ENCODE data around the gene BRINP1. TPM values are rescaled to one million over a fixed set of nuclear protein-coding genes. Genes with fewer than 3 reads are reported as not detected.

The BRINP1 gene
- not detected for polyA plus RNA-seq

DNA sequence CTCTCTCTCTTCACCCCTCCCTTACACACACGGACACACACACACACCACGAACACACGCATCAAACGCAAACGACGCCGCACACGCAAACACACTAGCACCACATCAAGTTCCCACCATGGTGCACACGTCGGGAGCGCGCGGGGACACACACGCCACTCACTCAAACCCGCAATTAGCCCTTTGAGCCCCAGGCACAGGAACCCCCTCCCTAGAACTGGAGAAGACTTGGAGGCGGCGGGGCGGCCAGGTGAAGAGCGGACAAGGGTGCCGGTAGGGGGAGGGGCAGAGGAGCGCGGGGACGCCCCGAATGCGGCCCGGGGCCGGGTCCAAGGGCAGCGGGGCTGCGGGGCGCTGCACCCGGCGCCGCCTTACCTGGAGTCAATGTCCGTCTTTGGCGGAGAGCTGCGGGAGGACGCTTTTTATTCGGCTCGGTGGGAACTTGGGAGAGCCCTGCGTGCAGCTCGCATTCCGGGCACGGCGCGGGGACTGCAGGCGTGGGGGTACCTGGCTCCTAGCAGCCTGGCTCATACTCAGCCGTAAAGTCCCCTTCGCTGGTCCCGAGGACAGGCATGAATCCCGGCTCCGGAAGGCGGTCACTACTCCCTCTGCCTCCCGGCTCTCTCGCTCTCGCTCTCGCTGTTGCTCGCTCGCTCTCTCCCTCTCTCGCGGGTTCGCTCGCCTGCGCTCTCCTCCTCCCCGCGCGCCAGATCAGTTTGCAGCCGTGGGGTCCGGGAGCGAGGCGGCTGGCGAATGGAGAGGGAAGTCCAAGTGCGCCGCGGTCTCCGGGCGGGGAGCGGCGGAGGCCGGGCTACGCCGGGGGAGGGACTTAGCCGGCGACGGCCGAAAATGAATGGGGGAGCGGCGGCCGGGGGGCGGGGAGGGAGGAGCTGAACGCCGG lies at the start of gene BRINP1:
BRINP1 (minus strand) TSS at position 755 of the 901 bp plus-strand sequence. CDS start 56,080 bp downstream, outside the sequence.
- Mint-ChIP-seq H3K27ac (no peak within 1 kb of the TSS), H3K4me3 (no peak within 1 kb of the TSS), H3K36me3 (no peaks in the 10 kb centered on the region), H3K27me3 (ENCODE audit: low read depth in 3 of 3) (peaks cover 13 to 19% (median 15%) of the 10 kb centered on the region in 3 donors), H3K9me3 (peaks cover 9 to 53% (median 17%) of the 10 kb centered on the region in 6 donors), H3K4me1 (no peaks in the 10 kb centered on the region)
- no peak for DNase-seq

GRCh38 chr9:119418721-119419120 lies 49.5 kb upstream of the BRINP1 start:
- Mint-ChIP-seq H3K27me3 (ENCODE audit: low read depth in 3 of 3) (peaks cover 0 to 2% (median 0%) of the 10 kb centered on the region in 3 donors), H3K27ac (no peak overlapping the region), H3K9me3 (peaks cover 0 to 13% (median 3%) of the 10 kb centered on the region in 6 donors), H3K4me1 (no peaks in the 10 kb centered on the region), H3K36me3 (no peaks in the 10 kb centered on the region), H3K4me3 (no peak overlapping the region)
- no peak for DNase-seq

DNA sequence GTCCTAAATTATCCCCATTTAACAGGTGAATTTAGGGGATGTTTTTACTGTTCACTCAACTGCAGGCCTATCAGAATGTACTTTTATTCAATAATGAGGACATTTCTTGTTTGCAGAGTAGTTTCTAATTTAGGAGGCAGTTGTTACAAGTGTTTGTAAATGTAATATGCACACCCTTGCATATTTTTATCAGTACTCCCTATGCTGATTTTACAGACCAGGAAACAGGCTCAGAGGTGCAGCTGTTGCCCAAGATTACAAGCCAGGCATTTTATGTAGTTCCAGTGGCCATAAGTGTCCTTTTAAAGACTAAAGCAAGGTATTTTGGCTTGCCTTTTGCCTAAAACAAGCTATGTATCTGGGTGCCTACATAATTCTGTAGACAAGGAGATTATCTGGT lies 47.6 kb upstream of the BRINP1 start:
- peaks cover 0 to 14% (median 2%) of the 10 kb centered on the region in 6 donors for H3K9me3 Mint-ChIP-seq
- DNase-seq = no peak
- H3K27me3 Mint-ChIP-seq (ENCODE audit: low read depth in 3 of 3) = peaks cover 0 to 2% (median 0%) of the 10 kb centered on the region in 3 donors
- no peak overlapping the region for H3K27ac Mint-ChIP-seq
- H3K36me3 Mint-ChIP-seq = no peaks in the 10 kb centered on the region
- no peaks in the 10 kb centered on the region for H3K4me1 Mint-ChIP-seq
- H3K4me3 Mint-ChIP-seq = no peak overlapping the region

DNA sequence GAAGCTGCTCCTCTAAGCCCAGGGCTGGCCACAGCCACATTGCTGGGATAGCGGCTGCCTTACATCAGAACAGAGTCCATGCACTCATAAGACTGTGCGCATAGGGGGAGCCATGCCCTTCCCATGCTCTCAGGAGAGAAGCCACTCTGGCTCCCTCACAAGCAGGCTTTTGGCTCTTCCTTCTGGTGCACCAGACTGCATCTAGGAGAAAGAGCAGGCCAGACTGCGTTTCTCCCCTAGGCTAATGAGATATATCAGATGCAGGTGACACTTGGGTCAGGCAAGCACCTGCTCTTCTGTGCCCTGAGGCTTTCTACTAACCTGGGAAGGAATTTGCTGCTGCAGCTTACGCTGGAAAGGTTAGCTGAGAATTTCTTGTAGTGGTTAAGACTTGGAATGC lies 43.2 kb upstream of the BRINP1 start:
- Mint-ChIP-seq H3K27ac (no peak overlapping the region), H3K4me1 (no peaks in the 10 kb centered on the region), H3K36me3 (no peaks in the 10 kb centered on the region), H3K9me3 (peaks cover 0 to 11% (median 2%) of the 10 kb centered on the region in 6 donors), H3K4me3 (no peak overlapping the region), H3K27me3 (ENCODE audit: low read depth in 3 of 3) (no peaks in the 10 kb centered on the region)
- DNase-seq = no peak

GRCh38 chr9:119409552-119409951 lies 40.3 kb upstream of the BRINP1 start:
- H3K9me3 Mint-ChIP-seq = peaks cover 0 to 11% (median 2%) of the 10 kb centered on the region in 6 donors
- H3K4me3 Mint-ChIP-seq = no peak overlapping the region
- H3K36me3 Mint-ChIP-seq = no peaks in the 10 kb centered on the region
- H3K27me3 Mint-ChIP-seq (ENCODE audit: low read depth in 3 of 3) = no peaks in the 10 kb centered on the region
- no peak overlapping the region for H3K27ac Mint-ChIP-seq
- DNase-seq = no peak
- H3K4me1 Mint-ChIP-seq = no peaks in the 10 kb centered on the region

GRCh38 chr9:119400606-119401005 lies 31.4 kb upstream of the BRINP1 start:
- no peaks in the 10 kb centered on the region for H3K4me1 Mint-ChIP-seq
- peaks cover 0 to 5% (median 0%) of the 10 kb centered on the region in 3 donors for H3K27me3 Mint-ChIP-seq (ENCODE audit: low read depth in 3 of 3)
- no peaks in the 10 kb centered on the region for H3K36me3 Mint-ChIP-seq
- H3K9me3 Mint-ChIP-seq = peaks cover 0 to 5% (median 0%) of the 10 kb centered on the region in 6 donors
- no peak for DNase-seq
- H3K27ac Mint-ChIP-seq = no peak overlapping the region
- H3K4me3 Mint-ChIP-seq = no peak overlapping the region

DNA sequence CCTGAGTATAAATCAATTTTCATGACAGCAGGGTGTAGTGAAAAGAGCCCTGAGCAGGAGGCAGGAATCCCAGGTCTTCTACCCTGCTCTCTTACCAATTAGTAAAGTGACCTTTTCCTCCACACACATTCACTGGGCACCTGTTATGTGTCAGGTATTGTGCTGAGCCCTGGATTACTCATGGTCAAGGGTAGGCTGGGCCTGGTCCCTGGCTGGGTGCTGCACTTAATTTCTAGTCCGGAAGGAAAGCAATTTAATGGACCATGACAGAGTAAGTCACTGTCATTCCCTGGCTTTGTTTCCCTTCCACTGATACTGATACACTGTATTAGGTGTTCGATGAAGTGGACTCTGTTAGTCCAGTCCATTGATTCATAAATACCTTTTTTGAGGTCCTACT lies 29.1 kb upstream of the BRINP1 start:
- Mint-ChIP-seq H3K4me3 (no peak overlapping the region), H3K27me3 (ENCODE audit: low read depth in 3 of 3) (peaks cover 0 to 6% (median 0%) of the 10 kb centered on the region in 3 donors), H3K27ac (no peak overlapping the region), H3K36me3 (no peaks in the 10 kb centered on the region), H3K9me3 (peaks cover 0 to 5% (median under 1%) of the 10 kb centered on the region in 6 donors), H3K4me1 (no peaks in the 10 kb centered on the region)
- DNase-seq = no peak

- H3K4me3 Mint-ChIP-seq = no peak overlapping the region
- H3K27me3 Mint-ChIP-seq (ENCODE audit: low read depth in 3 of 3) = peaks cover 0 to 2% (median 1%) of the 10 kb centered on the region in 3 donors
- H3K27ac Mint-ChIP-seq = no peak overlapping the region
- H3K4me1 Mint-ChIP-seq = no peaks in the 10 kb centered on the region
- peaks cover 0 to 10% (median 3%) of the 10 kb centered on the region in 6 donors for H3K9me3 Mint-ChIP-seq
- no peaks in the 10 kb centered on the region for H3K36me3 Mint-ChIP-seq
- DNase-seq = no peak
Observed at GRCh38 chr9:119391878-119392277, 22.6 kb upstream of the BRINP1 start.

DNA sequence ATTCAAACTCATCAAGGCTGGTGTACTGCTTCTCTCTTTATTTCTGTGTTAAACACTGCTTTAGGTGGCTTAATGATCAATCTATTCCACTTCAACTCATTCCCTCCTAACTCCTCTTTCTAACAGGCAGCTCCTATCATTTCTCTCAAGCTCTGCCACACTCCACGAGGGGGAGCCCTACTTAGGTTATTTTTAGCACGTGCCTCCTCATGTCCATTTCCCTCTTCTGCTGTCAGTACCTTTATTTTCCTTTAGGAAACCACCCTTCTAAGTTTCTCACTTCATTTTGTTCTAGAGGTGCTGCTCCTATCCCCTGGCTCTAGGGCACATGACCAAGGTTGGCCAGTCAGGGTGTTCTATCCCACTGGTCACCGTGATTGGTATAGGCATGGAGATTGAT lies 6.7 kb upstream of the BRINP1 start:
- no peaks in the 10 kb centered on the region for H3K36me3 Mint-ChIP-seq
- peaks cover 2 to 9% (median 8%) of the 10 kb centered on the region in 3 donors for H3K27me3 Mint-ChIP-seq (ENCODE audit: low read depth in 3 of 3)
- H3K27ac Mint-ChIP-seq = no peak overlapping the region
- peaks cover 3 to 27% (median 12%) of the 10 kb centered on the region in 6 donors for H3K9me3 Mint-ChIP-seq
- H3K4me3 Mint-ChIP-seq = no peak overlapping the region
- H3K4me1 Mint-ChIP-seq = no peaks in the 10 kb centered on the region
- no peak for DNase-seq

DNA sequence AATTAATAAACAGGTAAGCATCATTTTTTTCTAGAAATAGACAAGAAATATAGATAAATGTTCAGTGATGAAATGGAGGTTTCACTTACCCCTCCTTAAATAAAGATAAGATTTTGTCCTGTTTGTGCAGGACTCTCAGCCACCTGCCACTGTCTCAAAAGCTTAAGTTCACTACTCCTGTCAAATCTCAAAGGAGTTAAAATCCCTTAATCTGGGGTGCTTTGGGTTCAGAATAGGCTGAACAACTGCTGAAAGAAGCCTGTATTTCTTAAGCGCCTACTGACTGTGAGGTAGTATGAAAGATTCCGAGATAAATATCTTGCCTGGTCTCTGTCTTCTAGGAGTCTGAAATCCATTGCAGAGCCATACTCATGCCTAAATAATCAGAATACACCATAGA lies 3.7 kb upstream of the BRINP1 start:
- Mint-ChIP-seq H3K4me1 (no peaks in the 10 kb centered on the region), H3K27me3 (ENCODE audit: low read depth in 3 of 3) (peaks cover 10 to 17% (median 15%) of the 10 kb centered on the region in 3 donors), H3K27ac (no peak overlapping the region), H3K36me3 (no peaks in the 10 kb centered on the region), H3K4me3 (no peak overlapping the region), H3K9me3 (peaks cover 13 to 43% (median 18%) of the 10 kb centered on the region in 6 donors)
- no peak for DNase-seq

- Mint-ChIP-seq H3K4me1 (no peaks in the 10 kb centered on the region), H3K4me3 (no peak overlapping the region), H3K27me3 (ENCODE audit: low read depth in 3 of 3) (peaks cover 10 to 19% (median 15%) of the 10 kb centered on the region in 3 donors), H3K36me3 (no peaks in the 10 kb centered on the region), H3K9me3 (peaks cover 13 to 55% (median 20%) of the 10 kb centered on the region in 6 donors), H3K27ac (no peak overlapping the region)
- DNase-seq = no peak
Observed at GRCh38 chr9:119370816-119371215, 1.6 kb upstream of the BRINP1 start.

- Mint-ChIP-seq H3K27ac (no peak overlapping the region), H3K27me3 (ENCODE audit: low read depth in 3 of 3) (peaks cover 11 to 19% (median 15%) of the 10 kb centered on the region in 3 donors), H3K9me3 (peaks cover 13 to 55% (median 21%) of the 10 kb centered on the region in 6 donors), H3K4me3 (no peak overlapping the region), H3K36me3 (no peaks in the 10 kb centered on the region), H3K4me1 (no peaks in the 10 kb centered on the region)
- DNase-seq = no peak
Observed at GRCh38 chr9:119369680-119370366, 588 bp upstream of the BRINP1 start.

DNA sequence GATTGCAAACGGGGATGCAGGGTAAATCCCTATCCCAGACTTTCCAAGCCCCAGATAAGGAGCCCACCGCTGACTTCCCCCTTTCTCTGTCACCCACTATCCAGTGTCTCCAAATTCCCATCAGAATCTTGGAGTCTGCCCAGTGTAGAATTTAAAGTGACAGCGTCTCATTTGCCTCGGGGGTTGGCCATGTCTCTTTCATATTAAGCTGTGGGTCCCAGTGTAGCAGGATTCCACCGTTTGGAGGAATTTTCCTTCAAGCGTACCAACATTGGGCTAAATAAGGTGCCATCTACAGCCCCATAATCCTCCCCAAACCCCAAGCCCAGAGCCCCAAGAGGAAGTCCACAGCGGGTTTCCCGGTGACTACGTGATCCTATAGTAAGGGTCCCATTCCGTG lies 1.1 kb downstream of the BRINP1 start:
- Mint-ChIP-seq H3K27me3 (ENCODE audit: low read depth in 3 of 3) (peaks cover 13 to 19% (median 15%) of the 10 kb centered on the region in 3 donors), H3K4me1 (no peaks in the 10 kb centered on the region)

GRCh38 chr9:119367683-119368075 lies 1.6 kb downstream of the BRINP1 start:
- no peak overlapping the region for H3K4me3 Mint-ChIP-seq
- H3K9me3 Mint-ChIP-seq = peaks cover 8 to 50% (median 19%) of the 10 kb centered on the region in 6 donors
- H3K4me1 Mint-ChIP-seq = no peaks in the 10 kb centered on the region
- H3K27me3 Mint-ChIP-seq (ENCODE audit: low read depth in 3 of 3) = peaks cover 13 to 19% (median 15%) of the 10 kb centered on the region in 3 donors
- H3K36me3 Mint-ChIP-seq = no peaks in the 10 kb centered on the region
- DNase-seq = no peak
- H3K27ac Mint-ChIP-seq = no peak overlapping the region

More for the DNA sequence above, 1.1 kb downstream of the BRINP1 start:
- Mint-ChIP-seq H3K9me3 (peaks cover 8 to 50% (median 18%) of the 10 kb centered on the region in 6 donors), H3K36me3 (no peaks in the 10 kb centered on the region), H3K4me3 (no peak overlapping the region), H3K27ac (no peak overlapping the region)
- DNase-seq = no peak
